SK-N-SH (cell line): Measurements from ENCODE around the gene HMGCL. TPM values are rescaled to one million over a fixed set of nuclear protein-coding genes. Genes with fewer than 3 reads are reported as not detected.
"Not testable (repeated sequence)": the region's sequence is repeated elsewhere in the genome, so short reads cannot be mapped to it uniquely, and the experiment has no call there.

Source experiments
- CTCF ChIA-PET: fragments of 300-600, 350-600 bp; formaldehyde crosslinking; extraction: SDS; loops from one replicate; lab custom pipeline; 2021; lab: Yijun Ruan, JAX
- POLR2A ChIA-PET: fragments of 350-600 bp; sonication (Branson Sonifier 250); formaldehyde crosslinking; extraction: SDS; loops from one replicate; lab custom pipeline; 2020; ENCODE audit warnings: antibody characterized with exemption, inconsistent platforms; lab: Yijun Ruan, JAX
- DNase-seq: peaks from one replicate; pipeline ENCODE4 v3.0.0; 2012
- H2AFZ ChIP-seq: fragments of 200-600 bp; sonication (generic); 2 replicates; pipeline ENCODE4 v1.8.1; 2016; ENCODE audit warnings: antibody characterized with exemption, mild to moderate bottlenecking, low read depth
- H3F3A ChIP-seq: fragments of 200-600 bp; sonication (generic); replicated peaks from 2 replicates; pipeline ENCODE3; 2016; ENCODE audit warnings: antibody characterized with exemption, mild to moderate bottlenecking; ENCODE audit not compliant: insufficient read depth
- H3K27ac ChIP-seq, 2 experiments: fragments of 200-500 bp in 1 of 2; fragments of 200-600 bp in 1 of 2; sonication (Bioruptor generic) in 1 of 2; sonication (generic), shearing (Covaris generic) in 1 of 2; 2 replicates each; pipeline versions ENCODE4 v1.5.1 to v1.6.1; 2014 to 2016; ENCODE audit warnings: low read depth in 2 of 2, inconsistent platforms in 1 of 2, low read length in 1 of 2, mild to moderate bottlenecking in 1 of 2, mixed read lengths in 1 of 2
- H3K27me3 ChIP-seq: fragments of 200-600 bp; sonication (generic), shearing (Covaris generic); 2 replicates; pipeline ENCODE4 v1.6.1; 2016; ENCODE audit warnings: mixed run types; ENCODE audit not compliant: insufficient read depth
- H3K36me3 ChIP-seq, 2 experiments: fragments of 200-500 bp in 1 of 2; fragments of 200-600 bp in 1 of 2; sonication (Bioruptor generic) in 1 of 2; sonication (generic) in 1 of 2; replicated peaks in 1 of 2; 2 replicates each; pipeline versions ENCODE3 to v1.5.1; 2014 to 2016; ENCODE audit warnings: low read length in 1 of 2, mild to moderate bottlenecking in 1 of 2; ENCODE audit not compliant: insufficient read depth in 2 of 2, control insufficient read depth in 1 of 2
- H3K4me1 ChIP-seq, 2 experiments: fragments of 200-500 bp in 1 of 2; fragments of 200-600 bp in 1 of 2; sonication (Bioruptor generic) in 1 of 2; sonication (generic), shearing (Covaris generic) in 1 of 2; 2 replicates each; pipeline versions ENCODE4 v1.5.1 to v1.6.1; 2014 to 2016; ENCODE audit warnings: low read depth in 1 of 2, low read length in 1 of 2, mixed run types in 1 of 2; ENCODE audit not compliant: insufficient read depth in 2 of 2, control insufficient read depth in 1 of 2
- H3K4me2 ChIP-seq: fragments of 200-600 bp; sonication (generic), shearing (Covaris generic); 2 replicates; pipeline ENCODE4 v1.6.1; 2017; ENCODE audit warnings: mixed run types
- H3K4me3 ChIP-seq, 2 experiments: fragments of 200-500 bp in 1 of 2; fragments of 200-600 bp in 1 of 2; sonication (Bioruptor generic) in 1 of 2; sonication (generic), shearing (Covaris generic) in 1 of 2; 2 replicates each; pipeline versions ENCODE4 v1.5.1 to v1.8.1; 2014 to 2016; ENCODE audit warnings: low read depth in 2 of 2, inconsistent platforms in 1 of 2, low read length in 1 of 2, mild to moderate bottlenecking in 1 of 2, mixed read lengths in 1 of 2, moderate library complexity in 1 of 2
- H3K79me2 ChIP-seq: fragments of 200-600 bp; sonication (generic); 2 replicates; pipeline ENCODE4 v1.8.1; 2017; ENCODE audit warnings: mild to moderate bottlenecking; ENCODE audit not compliant: insufficient read depth
- H3K9ac ChIP-seq: fragments of 200-600 bp; sonication (generic); 2 replicates; pipeline ENCODE4 v1.6.1; 2017; ENCODE audit warnings: mixed run types
- H3K9me2 ChIP-seq: fragments of 200-600 bp; sonication (generic); 2 replicates; pipeline ENCODE4 v1.6.1; 2017; ENCODE audit warnings: mixed run types
- H3K9me3 ChIP-seq: fragments of 200-600 bp; sonication (generic); 2 replicates; pipeline ENCODE4 v1.6.1; 2017; ENCODE audit warnings: mixed run types, mild to moderate bottlenecking, moderate library complexity
- H4K20me1 ChIP-seq: fragments of 200-600 bp; sonication (generic); 2 replicates; pipeline ENCODE4 v1.6.1; 2017; ENCODE audit warnings: mild to moderate bottlenecking, mixed run types; ENCODE audit not compliant: insufficient read depth
- EP300 ChIP-seq, 2 experiments: IDR thresholded peaks; 2 replicates each; pipeline versions ENCODE4 v1.4.0 to v1.6.1; 2012; ENCODE audit warnings: borderline replicate concordance in 1 of 2, low read depth in 1 of 2, low read length in 1 of 2
- GABPA ChIP-seq: IDR thresholded peaks from 2 replicates; pipeline ENCODE4 v1.4.0; 2012; ENCODE audit warnings: low read depth, mild to moderate bottlenecking
- GATA2 ChIP-seq: sonication (generic); formaldehyde crosslinking; IDR thresholded peaks from 2 replicates; pipeline ENCODE4 v1.5.0; 2020; ENCODE audit warnings: mild to moderate bottlenecking, missing genetic modification reagents
- IRF3 ChIP-seq: fragments of 150-350 bp; IDR thresholded peaks from 2 replicates; pipeline ENCODE4 v1.6.1; 2016; ENCODE audit warnings: mild to moderate bottlenecking, low read depth, low read length
- JUND ChIP-seq: IDR thresholded peaks from 2 replicates; pipeline ENCODE4 v1.4.0; 2012
- MXI1 ChIP-seq: IDR thresholded peaks from 2 replicates; pipeline ENCODE4 v1.6.1; 2012; ENCODE audit warnings: mild to moderate bottlenecking, low read depth, low read length, improper control_type of control experiment
- NFIC ChIP-seq: IDR thresholded peaks from 2 replicates; pipeline ENCODE4 v1.4.0; 2012; ENCODE audit warnings: borderline replicate concordance
- POLR2AphosphoS5 ChIP-seq: IDR thresholded peaks from 2 replicates; pipeline ENCODE4 v1.6.1; 2012; ENCODE audit warnings: low read depth, low read length
- RAD21 ChIP-seq: IDR thresholded peaks from 2 replicates; pipeline ENCODE4 v1.6.1; 2012; ENCODE audit warnings: mild to moderate bottlenecking, low read length
- REST ChIP-seq: IDR thresholded peaks from 2 replicates; pipeline ENCODE4 v1.6.1; 2012; ENCODE audit warnings: mild to moderate bottlenecking, low read depth, low read length, moderate library complexity
- RFX5 ChIP-seq: IDR thresholded peaks from 2 replicates; pipeline ENCODE4 v1.6.1; 2012; ENCODE audit warnings: mild to moderate bottlenecking, improper control_type of control experiment, low read length
- SMC3 ChIP-seq: IDR thresholded peaks from 2 replicates; pipeline ENCODE4 v1.6.1; 2012; ENCODE audit warnings: low read depth, low read length, improper control_type of control experiment
- TAF1 ChIP-seq: IDR thresholded peaks from 2 replicates; pipeline ENCODE4 v1.6.1; 2012; ENCODE audit warnings: low read depth, mild to moderate bottlenecking, low read length, moderate library complexity, borderline replicate concordance
- TCF12 ChIP-seq: IDR thresholded peaks from 2 replicates; pipeline ENCODE4 v1.4.0; 2012
- TEAD4 ChIP-seq: IDR thresholded peaks from 2 replicates; pipeline ENCODE4 v1.4.0; 2012; ENCODE audit warnings: mild to moderate bottlenecking, borderline replicate concordance; ENCODE audit not compliant: insufficient read depth
- WGBS: methylation state at CpG from one replicate; pipeline ENCODE4 v1.1.6; 2017; ENCODE audit warnings: low lambda C conversion rate; 5-methylcytosine and 5-hydroxymethylcytosine counted together
- polyA plus RNA-seq, 3 experiments: library from polyadenylated mRNA; depleted of rRNA; stranded (reverse); fragments of >200 nt; gene quantifications; 2 replicates each; pipeline ENCODE4 v1.2.3, GENCODE V29; 2012

HMGCL gene
- polyA plus RNA-seq, 1 of the 3 experiments (the other 2 are of a cell fraction): 28.2 TPM

GRCh38 chr1:23787701-23788100 is 37.5 kb downstream of the HMGCL start:
- Histone ChIP-seq H3K9me2 (no peaks in the 10 kb centered on the region), H3K27me3 (no peaks in the 10 kb centered on the region), H2AFZ (no peak overlapping the region), H3K4me3 (no peak overlapping the region), H3K4me1 (peaks cover 6 to 13% of the 10 kb centered on the region in 2 experiments; a peak in 3 of 4 replicates), H3K9ac (no peak overlapping the region), H3K27ac (no peak overlapping the region), H3K79me2 (peaks cover 54% of the 10 kb centered on the region), H3K4me2 (no peak overlapping the region), H3F3A (peaks cover 25% of the 10 kb centered on the region), H3K9me3 (no peaks in the 10 kb centered on the region), H3K36me3 (peaks cover 27 to 50% of the 10 kb centered on the region in 2 experiments), H4K20me1 (0 out of 2 replicates have a peak, but pooled peaks cover 5% of the 10 kb centered on the region)
- CTCF ChIA-PET: interaction anchor here (1.4 to 1.8 kb wide), 2 partner anchors 11 to 81 kb away, joined by 4 to 5 read pairs; partner anchors contain the start of gene FUCA1
- WGBS: 96% methylated on average over 3 of the region's 3 CpGs
- POLR2A ChIA-PET: interaction anchor here (2.2 kb wide), 1 partner anchor 9 kb away, joined by 8 read pairs; the partner anchor contains the start of gene PITHD1
- DNase-seq: no peak
- no peak for TF ChIP-seq TEAD4
- TF ChIP-seq EP300 (IDR thresholded peaks at IDR 0.05; ENCODE audit: borderline replicate concordance in 1 of 2, low read depth in 1 of 2, low read length in 1 of 2): no peak
- TF ChIP-seq GABPA: no peak
- TF ChIP-seq NFIC: no peak
- TF ChIP-seq REST: no peak
- TF ChIP-seq RFX5: no peak
- no peak for TF ChIP-seq TCF12
- no peak for TF ChIP-seq RAD21
- no peak for TF ChIP-seq POLR2AphosphoS5
- no peak for TF ChIP-seq MXI1

DNA sequence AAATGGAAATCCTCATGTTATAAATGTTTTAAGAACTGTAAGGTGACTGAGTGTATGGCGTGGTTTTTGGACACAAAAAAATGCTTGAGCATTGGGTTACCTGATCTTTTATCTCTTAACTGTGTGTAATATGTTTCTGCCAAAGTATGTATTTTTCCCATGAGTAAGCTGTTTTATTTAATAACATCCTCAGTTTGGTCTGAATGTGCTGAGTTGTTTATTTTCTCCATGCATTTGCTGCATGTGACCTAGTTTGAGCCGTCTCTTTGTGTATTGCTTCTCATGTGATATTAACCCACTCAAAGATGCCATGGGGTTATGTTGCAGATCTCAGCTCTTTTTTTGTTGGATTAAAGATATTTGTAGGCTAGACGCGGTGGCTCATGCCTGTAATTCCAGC is 40.4 kb downstream of the HMGCL start:
- peaks cover 37 to 70% of the 10 kb centered on the region in 2 experiments for H3K36me3 ChIP-seq
- H3K4me2 ChIP-seq: no peak overlapping the region
- no peak overlapping the region for H3K27ac ChIP-seq
- H4K20me1 ChIP-seq: peaks cover 11% of the 10 kb centered on the region; the same call in 1 of the 2 replicates
- H3K9me3 ChIP-seq: no peaks in the 10 kb centered on the region
- ChIA-PET CTCF (interaction anchor here (1.2 to 2.3 kb wide), 4 partner anchors 13 to 132 kb away, joined by 3 to 12 read pairs (median 4); partner anchors contain the start of gene GALE), POLR2A (no interaction called here)
- H2AFZ ChIP-seq: no peak overlapping the region
- DNase-seq: no peak
- H3K4me3 ChIP-seq: no peak overlapping the region
- H3F3A ChIP-seq: peaks cover 24% of the 10 kb centered on the region
- peaks cover 66% of the 10 kb centered on the region for H3K79me2 ChIP-seq
- WGBS: 98% methylated on average over 4 of the region's 4 CpGs
- no peaks in the 10 kb centered on the region for H3K27me3 ChIP-seq
- H3K9ac ChIP-seq: no peak overlapping the region
- H3K4me1 ChIP-seq: peaks cover 0 to 7% of the 10 kb centered on the region in 2 experiments; a peak in 1 of 4 replicates
- H3K9me2 ChIP-seq: no peaks in the 10 kb centered on the region
- TF ChIP-seq GATA2 (CRISPR knock-in tag): no peak
- no peak for TF ChIP-seq IRF3
- TF ChIP-seq SMC3: no peak
- no peak for TF ChIP-seq TAF1
- no peak for TF ChIP-seq JUND

- peaks cover 7 to 14% of the 10 kb centered on the region in 2 experiments; a peak in 3 of 4 replicates for H3K4me1 ChIP-seq
- peaks cover 17% of the 10 kb centered on the region for H3F3A ChIP-seq
- POLR2A ChIA-PET, DNase-seq, H3K27ac ChIP-seq, H3K27me3 ChIP-seq, H2AFZ ChIP-seq, H3K9ac ChIP-seq, H3K4me2 ChIP-seq, H3K9me2 ChIP-seq, H3K9me3 ChIP-seq, H3K4me3 ChIP-seq: not testable (repeated sequence)
- CTCF ChIA-PET: interaction anchor here (0.7 to 2.3 kb wide), 3 partner anchors 11 to 125 kb away, joined by 4 to 12 read pairs (median 4); no protein-coding TSS in a partner anchor
- peaks cover 34 to 58% of the 10 kb centered on the region in 2 experiments for H3K36me3 ChIP-seq
- WGBS: 89% methylated on average over 11 of the region's 11 CpGs
- peaks cover 81% of the 10 kb centered on the region for H3K79me2 ChIP-seq
- peaks cover 20% of the 10 kb centered on the region for H4K20me1 ChIP-seq
These were observed 42.1 kb downstream of the HMGCL start for GRCh38 chr1:23783141-23783540.
